Testis (tissue), 3 donors: Measurements from ENCODE around the gene CASP6. TPM values are rescaled to one million over a fixed set of nuclear protein-coding genes. Genes with fewer than 3 reads are reported as not detected.
"Not testable (repeated sequence)": the region's sequence is repeated elsewhere in the genome, so short reads cannot be mapped to it uniquely, and the experiment has no call there.

Experiments used
- DNase-seq: peaks from one replicate; pipeline ENCODE4 v3.0.0-alpha.2; 2019
- H3K27ac ChIP-seq, 2 donors: fragments of 200-600 bp; sonication (generic); one replicate each; pipeline ENCODE4 v1.5.1; 2019
- H3K27me3 ChIP-seq: fragments of 200-600 bp; sonication (generic); one replicate; pipeline ENCODE4 v1.5.1; 2019
- H3K36me3 ChIP-seq: fragments of 200-600 bp; sonication (generic); one replicate; pipeline ENCODE4 v1.5.1; 2017; ENCODE audit warnings: low read depth; ENCODE audit errors: missing control alignments
- H3K4me1 ChIP-seq: fragments of 200-600 bp; sonication (generic); one replicate; pipeline ENCODE4 v1.5.1; 2019
- H3K4me3 ChIP-seq, 2 donors: fragments of 200-600 bp; sonication (generic); one replicate each; pipeline ENCODE4 v1.5.1; 2017 to 2019
- H3K9me3 ChIP-seq: fragments of 200-600 bp; sonication (generic); one replicate; pipeline ENCODE4 v1.5.1; 2017
- POLR2A ChIP-seq: fragments of 450-650 bp; IDR thresholded peaks from one replicate; pipeline ENCODE4 v1.6.1; 2017; ENCODE audit warnings: antibody characterized with exemption, mild to moderate bottlenecking, moderate library complexity
- WGBS, 2 donors: methylation state at CpG; one replicate each; pipeline ENCODE4 v1.1.5; 2018; 5-methylcytosine and 5-hydroxymethylcytosine counted together
- intact Hi-C: fragments of 100-400 bp; cut with DNase I; formaldehyde crosslinking; loops from one replicate; pipeline ENCODE4 v1.15.1; 2023; ENCODE audit warnings: low total_unique reads
- polyA plus RNA-seq: library from polyadenylated mRNA; stranded (reverse); fragments of 350-450 nt; fragmentation: Illumina TruSeq; extraction: RNeasy Lipid Tissue Mini Kit (QIAGEN cat#74804); gene quantifications from one replicate; pipeline ENCODE4 v1.2.3, GENCODE V29; 2014; ENCODE audit warnings: low read depth, low replicate concordance; ENCODE audit not compliant: insufficient read depth
- total RNA-seq, 2 donors: library from RNA; depleted of rRNA; stranded (reverse); fragments of >200 nt; gene quantifications; one replicate each; pipeline ENCODE4 v1.2.3, GENCODE V29; 2016
- TF ChIP-seq, protein P1 (sequence below), 3 experiments: fragments of 450-650 bp in 2 of 3; fragments of 200-600 bp in 1 of 3; sonication (generic) in 1 of 3; IDR thresholded peaks; one replicate each; pipeline ENCODE4 v1.5.1; 2016 to 2019; ENCODE audit warnings: antibody characterized with exemption in 3 of 3, mild to moderate bottlenecking in 2 of 3, moderate library complexity in 1 of 3

The CASP6 gene
- total and polyA plus RNA-seq, 3 donors from 2014 or later: 3.6 to 7.3 (median 7.1) TPM

- Histone ChIP-seq H3K4me3 (no peak overlapping the region), H3K9me3 (no peaks in the 10 kb centered on the region), H3K27me3 (no peaks in the 10 kb centered on the region), H3K27ac (no peak overlapping the region), H3K4me1 (no peaks in the 10 kb centered on the region), H3K36me3 (no peaks in the 10 kb centered on the region)
- TF ChIP-seq, protein P1, sequence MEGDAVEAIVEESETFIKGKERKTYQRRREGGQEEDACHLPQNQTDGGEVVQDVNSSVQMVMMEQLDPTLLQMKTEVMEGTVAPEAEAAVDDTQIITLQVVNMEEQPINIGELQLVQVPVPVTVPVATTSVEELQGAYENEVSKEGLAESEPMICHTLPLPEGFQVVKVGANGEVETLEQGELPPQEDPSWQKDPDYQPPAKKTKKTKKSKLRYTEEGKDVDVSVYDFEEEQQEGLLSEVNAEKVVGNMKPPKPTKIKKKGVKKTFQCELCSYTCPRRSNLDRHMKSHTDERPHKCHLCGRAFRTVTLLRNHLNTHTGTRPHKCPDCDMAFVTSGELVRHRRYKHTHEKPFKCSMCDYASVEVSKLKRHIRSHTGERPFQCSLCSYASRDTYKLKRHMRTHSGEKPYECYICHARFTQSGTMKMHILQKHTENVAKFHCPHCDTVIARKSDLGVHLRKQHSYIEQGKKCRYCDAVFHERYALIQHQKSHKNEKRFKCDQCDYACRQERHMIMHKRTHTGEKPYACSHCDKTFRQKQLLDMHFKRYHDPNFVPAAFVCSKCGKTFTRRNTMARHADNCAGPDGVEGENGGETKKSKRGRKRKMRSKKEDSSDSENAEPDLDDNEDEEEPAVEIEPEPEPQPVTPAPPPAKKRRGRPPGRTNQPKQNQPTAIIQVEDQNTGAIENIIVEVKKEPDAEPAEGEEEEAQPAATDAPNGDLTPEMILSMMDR (IDR thresholded peaks at IDR 0.05): no peak
- no peak for TF ChIP-seq POLR2A
- intact Hi-C loops: no loop called here
- 96 to 97% methylated on average over 6 of the region's 6 CpGs for WGBS, 2 donors
- no peak for DNase-seq
Measured at GRCh38 chr4:109683621-109684253, 19.5 kb downstream of the CASP6 start.

GRCh38 chr4:109682875-109683274 is 20.4 kb downstream of the CASP6 start:
- H3K27ac ChIP-seq: no peak overlapping the region
- H3K9me3 ChIP-seq: no peaks in the 10 kb centered on the region
- WGBS, 2 donors: 90 to 94% methylated on average over 2 of the region's 2 CpGs
- intact Hi-C loops: no loop called here
- TF ChIP-seq, protein P1 (IDR thresholded peaks at IDR 0.05): no peak
- no peak for TF ChIP-seq POLR2A
- H3K4me1 ChIP-seq: no peaks in the 10 kb centered on the region
- H3K27me3 ChIP-seq: no peaks in the 10 kb centered on the region
- H3K4me3 ChIP-seq: no peak overlapping the region
- no peaks in the 10 kb centered on the region for H3K36me3 ChIP-seq
- no peak for DNase-seq

- DNase-seq, intact Hi-C loops, H3K27me3 ChIP-seq, H3K9me3 ChIP-seq, H3K27ac ChIP-seq, H3K4me1 ChIP-seq, H3K36me3 ChIP-seq, H3K4me3 ChIP-seq: not testable (repeated sequence)
- 80 to 92% methylated on average over 1 to 14 of the region's 14 CpGs for WGBS, 2 donors
Measured at GRCh38 chr4:109678925-109679324, 24.3 kb downstream of the CASP6 start.

DNA sequence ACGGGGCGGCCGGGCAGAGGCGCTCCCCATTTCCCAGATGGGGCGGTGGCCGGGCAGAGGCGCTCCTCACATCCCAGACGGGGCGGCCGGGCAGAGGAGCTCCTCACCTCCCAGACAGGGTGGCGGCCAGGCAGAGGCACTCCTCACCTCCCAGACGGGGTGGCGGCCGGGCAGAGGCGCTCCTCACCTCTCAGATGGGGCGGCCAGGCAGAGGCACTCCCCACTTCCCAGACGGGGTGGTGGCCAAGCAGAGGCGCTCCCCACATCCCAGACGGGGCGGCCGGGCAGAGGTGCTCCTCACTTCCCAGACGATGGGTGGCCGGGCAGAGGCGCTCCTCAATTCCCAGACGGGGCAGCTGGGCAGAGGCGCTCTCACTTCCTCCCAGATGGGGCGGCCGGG is 24.8 kb downstream of the CASP6 start:
- H3K27me3 ChIP-seq: not testable (repeated sequence)

GRCh38 chr4:109676886-109677285 is 26.4 kb downstream of the CASP6 start:
- Histone ChIP-seq H3K27ac (no peak overlapping the region), H3K27me3 (no peaks in the 10 kb centered on the region), H3K4me3 (no peak overlapping the region), H3K9me3 (no peaks in the 10 kb centered on the region), H3K36me3 (no peaks in the 10 kb centered on the region), H3K4me1 (no peaks in the 10 kb centered on the region)
- intact Hi-C loops: no loop called here
- TF ChIP-seq POLR2A: no peak
- TF ChIP-seq, protein P1 (IDR thresholded peaks at IDR 0.05): no peak
- WGBS, 2 donors: 80 to 97% methylated on average over 1 of the region's 1 CpG
- DNase-seq: no peak

More for the DNA sequence above, 24.8 kb downstream of the CASP6 start:
- DNase-seq, H3K9me3 ChIP-seq, H3K27ac ChIP-seq, H3K4me3 ChIP-seq, H3K36me3 ChIP-seq, H3K4me1 ChIP-seq, intact Hi-C loops: not testable (repeated sequence)
- 95% methylated on average over 26 of the region's 28 CpGs; no CpG with 5 or more reads in 1 of the 2 donors for WGBS, 2 donors

GRCh38 chr4:109675843-109676242 is 27.4 kb downstream of the CASP6 start:
- no peaks in the 10 kb centered on the region for H3K4me1 ChIP-seq
- H3K9me3 ChIP-seq: no peaks in the 10 kb centered on the region
- 86 to 95% methylated on average over 1 of the region's 1 CpG for WGBS, 2 donors
- no peak overlapping the region for H3K4me3 ChIP-seq
- intact Hi-C loops: no loop called here
- DNase-seq: no peak
- H3K27ac ChIP-seq: no peak overlapping the region
- H3K36me3 ChIP-seq: no peaks in the 10 kb centered on the region
- no peaks in the 10 kb centered on the region for H3K27me3 ChIP-seq
- no peak for TF ChIP-seq POLR2A
- TF ChIP-seq, protein P1 (IDR thresholded peaks at IDR 0.05): no peak
